ENCODE data around the gene ING1.

DNA sequence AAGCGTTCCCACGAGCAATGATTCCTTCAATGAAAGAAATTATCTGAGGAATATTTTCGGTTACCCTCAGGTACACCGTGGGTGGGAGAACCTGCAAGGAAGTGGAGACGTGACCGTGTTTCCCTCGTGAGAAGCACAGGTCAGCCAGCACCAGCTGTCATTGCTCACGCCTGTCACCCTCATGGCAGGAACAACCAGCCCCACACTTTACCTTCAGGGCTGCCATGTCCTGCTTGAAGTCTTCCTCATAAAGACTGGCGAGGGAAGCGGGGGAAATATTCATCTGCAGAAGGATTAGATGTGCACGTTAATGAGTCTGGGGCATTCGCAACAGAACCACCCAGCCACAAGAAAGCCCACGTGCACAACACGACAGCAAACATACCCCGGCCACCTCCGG is 25.8 kb upstream of the ING1 start:
- TF ChIP-seq, protein P1, sequence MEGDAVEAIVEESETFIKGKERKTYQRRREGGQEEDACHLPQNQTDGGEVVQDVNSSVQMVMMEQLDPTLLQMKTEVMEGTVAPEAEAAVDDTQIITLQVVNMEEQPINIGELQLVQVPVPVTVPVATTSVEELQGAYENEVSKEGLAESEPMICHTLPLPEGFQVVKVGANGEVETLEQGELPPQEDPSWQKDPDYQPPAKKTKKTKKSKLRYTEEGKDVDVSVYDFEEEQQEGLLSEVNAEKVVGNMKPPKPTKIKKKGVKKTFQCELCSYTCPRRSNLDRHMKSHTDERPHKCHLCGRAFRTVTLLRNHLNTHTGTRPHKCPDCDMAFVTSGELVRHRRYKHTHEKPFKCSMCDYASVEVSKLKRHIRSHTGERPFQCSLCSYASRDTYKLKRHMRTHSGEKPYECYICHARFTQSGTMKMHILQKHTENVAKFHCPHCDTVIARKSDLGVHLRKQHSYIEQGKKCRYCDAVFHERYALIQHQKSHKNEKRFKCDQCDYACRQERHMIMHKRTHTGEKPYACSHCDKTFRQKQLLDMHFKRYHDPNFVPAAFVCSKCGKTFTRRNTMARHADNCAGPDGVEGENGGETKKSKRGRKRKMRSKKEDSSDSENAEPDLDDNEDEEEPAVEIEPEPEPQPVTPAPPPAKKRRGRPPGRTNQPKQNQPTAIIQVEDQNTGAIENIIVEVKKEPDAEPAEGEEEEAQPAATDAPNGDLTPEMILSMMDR (IDR thresholded peaks at IDR 0.05), result no peak
- TF ChIP-seq POLR2A (IDR thresholded peaks at IDR 0.05), result no peak

Measured in breast epithelium (tissue), 3 donors.